GM19372 (cell line): ENCODE data around the gene ZNF439.
"Not testable (repeated sequence)": the region's sequence is repeated elsewhere in the genome, so short reads cannot be mapped to it uniquely, and the experiment has no call there.

Experiments used
- ATAC-seq: cut with Tn5 transposase; IDR thresholded peaks from one replicate; pipeline ENCODE4 v1.9.1; 2021; ENCODE audit warnings: mild to moderate bottlenecking, low read depth, moderate library complexity; ENCODE audit not compliant: unreplicated experiment

ZNF439 gene

DNA sequence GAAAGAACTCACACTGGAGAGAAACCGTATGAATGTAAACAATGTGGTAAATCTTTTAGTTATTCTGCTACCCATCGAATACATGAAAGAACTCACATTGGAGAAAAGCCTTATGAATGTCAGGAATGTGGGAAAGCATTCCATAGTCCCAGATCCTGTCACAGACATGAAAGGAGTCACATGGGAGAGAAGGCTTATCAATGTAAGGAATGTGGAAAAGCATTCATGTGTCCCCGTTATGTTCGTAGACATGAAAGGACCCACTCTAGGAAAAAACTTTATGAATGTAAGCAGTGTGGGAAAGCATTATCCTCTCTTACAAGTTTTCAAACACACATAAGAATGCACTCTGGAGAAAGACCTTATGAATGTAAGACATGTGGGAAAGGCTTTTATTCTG is 19.2 kb downstream of the ZNF439 start:
- not testable (repeated sequence) for ATAC-seq

- no peak for ATAC-seq
These were observed 19.7 kb downstream of the ZNF439 start for GRCh38 chr19:11868188-11868587.

DNA sequence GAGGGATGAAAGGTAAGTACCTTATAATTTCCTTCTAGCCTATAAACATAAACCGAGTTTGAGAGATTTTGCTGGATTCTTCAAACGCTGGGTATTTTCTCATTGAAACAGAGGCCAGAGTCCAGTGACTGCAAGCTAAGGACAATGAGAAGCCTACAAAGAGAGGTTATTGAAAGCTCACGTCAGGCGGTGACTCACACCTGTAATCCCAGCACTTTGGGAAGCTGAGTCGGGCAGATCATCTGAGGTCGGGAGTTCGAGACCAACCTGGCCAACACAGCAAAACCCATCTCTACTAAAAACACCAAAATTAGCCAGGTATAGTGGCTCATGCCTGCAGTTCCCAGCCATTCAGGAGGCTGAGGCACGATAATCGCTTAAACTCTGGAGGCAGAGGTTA is 24.1 kb downstream of the ZNF439 start:
- ATAC-seq = no peak

DNA sequence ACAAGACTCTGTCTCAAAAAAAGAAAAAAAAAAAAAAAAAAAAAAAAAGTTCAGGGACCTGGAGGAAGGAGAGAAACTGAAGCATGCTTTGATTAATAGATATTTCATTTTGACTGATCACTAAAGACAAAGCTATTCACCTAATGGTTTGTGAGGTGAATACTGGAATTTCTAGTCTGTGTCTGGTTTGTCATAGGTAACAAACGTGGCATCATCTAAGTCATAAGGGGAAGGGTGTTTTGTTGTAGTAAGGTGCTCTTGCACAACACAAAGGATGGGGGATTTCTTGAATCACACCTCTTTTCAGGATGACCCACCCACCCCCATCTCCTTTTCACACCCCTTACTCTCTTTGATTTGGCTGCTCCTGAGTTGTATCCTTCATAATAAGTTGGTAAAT is 25.2 kb downstream of the ZNF439 start:
- ATAC-seq = no peak

- ATAC-seq = not testable (repeated sequence)
These were observed 31.3 kb downstream of the ZNF439 start for GRCh38 chr19:11879687-11880266.

- no peak for ATAC-seq
These were observed 32.1 kb downstream of the ZNF439 start for GRCh38 chr19:11880598-11880997.

- no peak for ATAC-seq
These were observed 32.8 kb downstream of the ZNF439 start for GRCh38 chr19:11881151-11881800.

- ATAC-seq = no peak
These were observed 34.1 kb downstream of the ZNF439 start for GRCh38 chr19:11882606-11883005.

GRCh38 chr19:11887234-11887610 is 38.7 kb downstream of the ZNF439 start:
- ATAC-seq = no peak

DNA sequence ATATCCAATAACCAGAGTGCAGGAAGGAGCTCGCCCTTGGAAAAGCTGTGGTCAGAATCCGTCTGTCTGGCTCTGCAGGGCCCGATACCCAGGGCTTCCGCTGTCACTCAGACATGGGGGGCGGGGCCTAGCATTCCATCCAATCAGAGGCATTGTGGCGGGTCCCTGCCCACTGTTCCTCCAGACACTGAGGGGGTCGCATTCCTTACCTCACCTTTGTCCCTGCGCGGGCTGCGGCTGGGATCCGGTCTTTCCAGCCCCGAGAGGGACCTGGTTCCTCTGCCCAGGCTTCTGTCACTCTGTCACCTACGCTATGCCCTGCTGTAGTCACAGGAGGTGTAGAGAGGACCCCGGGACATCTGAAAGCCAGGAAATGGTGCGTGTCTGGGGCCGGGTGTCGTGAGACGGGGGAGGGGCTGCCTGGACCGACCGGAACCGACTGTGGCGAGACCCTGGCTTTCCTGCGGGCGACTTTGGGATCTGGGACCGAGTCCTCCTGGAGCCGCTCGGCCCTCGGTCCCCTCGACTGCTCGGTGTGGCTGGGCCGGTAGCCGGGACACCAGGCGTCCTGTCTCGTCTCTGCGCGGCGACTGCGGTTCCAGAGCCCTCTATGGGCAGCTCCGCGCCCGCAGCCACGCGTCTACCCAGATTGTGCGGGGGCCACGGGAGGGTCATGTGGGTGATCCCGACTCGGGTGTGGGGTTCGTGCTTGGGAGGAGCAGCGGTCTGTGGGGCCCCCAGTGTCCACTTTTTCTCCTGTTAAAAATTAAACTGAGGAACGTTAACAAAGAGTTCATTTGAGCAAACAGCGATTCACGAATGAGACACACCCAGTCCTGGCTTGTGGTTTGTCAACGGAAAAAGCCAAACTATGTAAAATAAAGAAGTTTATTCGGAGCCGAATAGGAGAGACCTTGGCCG is 39.3 kb downstream of the ZNF439 start, which contains the start of gene ZNF69:
TSS of gene ZNF69 (plus strand) at position 172 of the 921 bp plus-strand sequence. CDS start at position 314, 142 bp downstream.
- ATAC-seq = no peak

DNA sequence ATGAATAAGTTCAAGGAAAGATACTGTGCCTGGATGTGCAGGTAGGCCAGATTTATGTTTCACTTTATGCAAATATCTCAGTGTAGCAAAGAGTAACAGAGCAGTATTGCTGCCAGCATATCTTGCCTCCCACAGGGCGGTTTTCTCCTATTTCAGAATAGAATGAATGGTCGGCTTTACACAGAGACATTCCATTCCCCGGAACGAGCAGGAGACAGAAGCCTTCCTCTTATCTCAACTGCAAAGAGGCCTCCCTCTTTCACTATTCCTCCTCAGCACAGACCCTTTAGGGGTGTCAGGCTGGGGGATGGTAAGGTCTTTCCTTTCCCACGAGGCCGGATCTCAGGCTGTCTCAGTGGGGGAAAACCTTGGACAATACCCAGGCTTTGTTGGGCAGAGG is 41.4 kb downstream of the ZNF439 start:
- not testable (repeated sequence) for ATAC-seq

DNA sequence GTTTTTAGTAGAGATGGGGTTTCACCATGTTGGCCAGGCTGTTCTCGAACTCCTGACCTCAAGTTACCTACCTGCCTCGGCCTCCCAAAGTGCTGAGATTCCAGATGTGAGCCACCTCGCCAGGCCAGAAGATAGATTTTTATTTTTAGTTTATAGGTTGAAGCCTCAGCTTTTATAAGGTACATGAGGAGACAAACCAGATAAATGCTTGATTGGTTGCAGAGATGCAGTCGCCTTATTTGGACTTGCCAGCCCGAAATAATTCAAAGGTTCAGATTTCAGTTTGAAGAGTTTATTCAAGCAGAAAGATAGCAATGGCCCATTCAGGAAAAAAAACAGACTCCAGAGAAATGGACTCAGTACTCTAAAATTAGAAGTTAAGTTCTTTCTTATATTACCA is 42.1 kb downstream of the ZNF439 start:
- ATAC-seq = no peak

GRCh38 chr19:11894851-11895250 is 46.3 kb downstream of the ZNF439 start:
- ATAC-seq = no peak

GRCh38 chr19:11902228-11902627 is 53.7 kb downstream of the ZNF439 start:
- ATAC-seq = no peak

- ATAC-seq = no peak
These were observed 57.4 kb downstream of the ZNF439 start for GRCh38 chr19:11905928-11906327.

- not testable (repeated sequence) for ATAC-seq
These were observed 63.4 kb downstream of the ZNF439 start for GRCh38 chr19:11911937-11912336.

DNA sequence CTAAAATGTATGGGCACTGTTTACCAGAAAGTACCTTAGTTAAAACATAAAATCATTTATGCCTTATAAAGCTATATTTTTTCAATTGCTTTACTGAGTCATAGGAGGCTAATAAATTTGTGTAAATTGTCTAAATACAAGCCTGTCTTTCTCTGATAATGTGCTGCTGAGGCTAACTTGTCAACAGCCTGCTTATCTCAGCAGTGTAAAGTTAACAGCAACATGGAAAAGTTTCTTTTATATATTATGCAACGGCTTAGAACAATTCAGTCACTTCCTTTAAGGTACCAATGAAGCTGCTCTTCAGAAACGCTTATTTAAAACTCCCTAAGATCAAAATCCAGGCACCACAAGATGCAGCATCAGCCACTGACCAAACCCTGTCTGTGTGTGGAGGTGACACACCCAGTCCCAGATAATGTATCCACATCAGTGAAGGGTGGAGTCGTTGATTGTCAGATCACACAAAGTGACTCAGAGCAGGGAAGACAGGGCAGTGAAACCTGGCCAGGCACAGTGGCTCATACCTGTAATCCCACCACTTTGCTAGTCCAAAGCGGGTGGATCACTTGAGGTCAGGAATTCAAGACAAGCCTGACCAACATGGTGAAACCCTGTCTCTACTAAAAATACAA is 66.0 kb downstream of the ZNF439 start:
- not testable (repeated sequence) for ATAC-seq
